Stimulated activated naive CD4-positive, alpha-beta T cell treated with Interleukin-2 at 50 U/mL for 16 hours (primary cell): ENCODE results near the gene RAMP1.

Experiments used
- DNase-seq: peaks from one replicate; lab custom pipeline; 2025; lab: John Stamatoyannopoulos, UW

The RAMP1 gene

GRCh38 chr2:237917696-237918374 lies 58.4 kb downstream of the RAMP1 start:
- DNase-seq = no peak

- no peak for DNase-seq
These were observed 60.2 kb downstream of the RAMP1 start for GRCh38 chr2:237919593-237919992.

GRCh38 chr2:237920673-237921072 lies 61.2 kb downstream of the RAMP1 start:
- DNase-seq = no peak

- DNase-seq = no peak
These were observed 62.6 kb downstream of the RAMP1 start for GRCh38 chr2:237921967-237922492.

GRCh38 chr2:237922641-237923361 lies 63.4 kb downstream of the RAMP1 start:
- DNase-seq = no peak

- DNase-seq = peak; percentile 73
These were observed 64.2 kb downstream of the RAMP1 start for GRCh38 chr2:237923481-237924163.

GRCh38 chr2:237924164-237924534 lies 64.7 kb downstream of the RAMP1 start:
- DNase-seq = no peak

GRCh38 chr2:237927135-237927534 lies 67.7 kb downstream of the RAMP1 start:
- no peak for DNase-seq

GRCh38 chr2:237927986-237928385 lies 68.6 kb downstream of the RAMP1 start:
- DNase-seq = no peak

- no peak for DNase-seq
These were observed 70.6 kb downstream of the RAMP1 start for GRCh38 chr2:237929979-237930378.

GRCh38 chr2:237931205-237931721 lies 71.8 kb downstream of the RAMP1 start:
- DNase-seq = no peak

GRCh38 chr2:237932731-237933131 lies 73.3 kb downstream of the RAMP1 start:
- no peak for DNase-seq

- DNase-seq = no peak
These were observed 74.8 kb downstream of the RAMP1 start for GRCh38 chr2:237934186-237934585.

GRCh38 chr2:237935740-237936452 lies 76.5 kb downstream of the RAMP1 start:
- no peak for DNase-seq

GRCh38 chr2:237939251-237939650 lies 79.8 kb downstream of the RAMP1 start:
- no peak for DNase-seq

- DNase-seq = no peak
These were observed 81.4 kb downstream of the RAMP1 start for GRCh38 chr2:237940828-237941227.

GRCh38 chr2:237941239-237941638 lies 81.8 kb downstream of the RAMP1 start:
- no peak for DNase-seq

GRCh38 chr2:237942513-237942899 lies 83.1 kb downstream of the RAMP1 start:
- no peak for DNase-seq

GRCh38 chr2:237943395-237944094 lies 84.1 kb downstream of the RAMP1 start:
- DNase-seq = no peak

- no peak for DNase-seq
These were observed 84.9 kb downstream of the RAMP1 start for GRCh38 chr2:237944302-237944701.

- no peak for DNase-seq
These were observed 87.0 kb downstream of the RAMP1 start for GRCh38 chr2:237946423-237946822.
